Non-pigmented ciliary epithelial cell (primary cell): ENCODE measurements around the gene ZNF554.

ENCODE experiments used
- DNase-seq: peaks from one replicate; pipeline ENCODE4 v3.0.0-alpha.2; 2010; ENCODE audit warnings: low read depth

ZNF554 gene

GRCh38 chr19:2827840-2828489, 8.3 kb downstream of the ZNF554 start:
- no peak for DNase-seq

- no peak for DNase-seq
Measured at GRCh38 chr19:2834294-2834871, 14.7 kb downstream of the ZNF554 start.

- DNase-seq: no peak
Measured at GRCh38 chr19:2837430-2837829, 17.8 kb downstream of the ZNF554 start.

GRCh38 chr19:2840794-2841791, 21.4 kb downstream of the ZNF554 start, which contains the start of gene ZNF555:
TSS of gene ZNF555 (plus strand) at chr19:2841475. CDS start at chr19:2841573, 98 bp downstream.
- DNase-seq: peak; percentile 94

GRCh38 chr19:2841855-2842574, 22.3 kb downstream of the ZNF554 start:
- no peak for DNase-seq

GRCh38 chr19:2845107-2845506, 25.4 kb downstream of the ZNF554 start:
- no peak for DNase-seq

- DNase-seq: no peak
Measured at GRCh38 chr19:2846180-2846894, 26.7 kb downstream of the ZNF554 start.

GRCh38 chr19:2847507-2847906, 27.8 kb downstream of the ZNF554 start:
- DNase-seq: no peak

- no peak for DNase-seq
Measured at GRCh38 chr19:2848616-2849015, 28.9 kb downstream of the ZNF554 start.

GRCh38 chr19:2850256-2850925, 30.7 kb downstream of the ZNF554 start:
- no peak for DNase-seq

- no peak for DNase-seq
Measured at GRCh38 chr19:2852598-2852997, 32.9 kb downstream of the ZNF554 start.

GRCh38 chr19:2853015-2853606, 33.4 kb downstream of the ZNF554 start:
- DNase-seq: no peak

GRCh38 chr19:2854849-2855248, 35.2 kb downstream of the ZNF554 start:
- DNase-seq: no peak

GRCh38 chr19:2856457-2857050, 36.9 kb downstream of the ZNF554 start:
- no peak for DNase-seq

- no peak for DNase-seq
Measured at GRCh38 chr19:2858864-2859263, 39.2 kb downstream of the ZNF554 start.

GRCh38 chr19:2863816-2864215, 44.1 kb downstream of the ZNF554 start:
- DNase-seq: no peak

- no peak for DNase-seq
Measured at GRCh38 chr19:2865334-2866100, 45.8 kb downstream of the ZNF554 start.

GRCh38 chr19:2866495-2867024, 46.9 kb downstream of the ZNF554 start:
- DNase-seq: no peak
